Prostate gland (tissue), 2 donors: ENCODE data around the gene DGKB.

Experiments
- CTCF ChIP-seq, 4 experiments: fragments of 200-600 bp in 2 of 4; fragments of 450-650 bp in 2 of 4; sonication (generic) in 2 of 4; IDR thresholded peaks; 1 replicate in 3 of 4; 2 replicates in 1 of 4; pipeline ENCODE4 v1.5.1; 2016 to 2019; ENCODE audit warnings: antibody characterized with exemption in 4 of 4, mild to moderate bottlenecking in 2 of 4, moderate library complexity in 2 of 4
- POLR2A ChIP-seq: fragments of 450-650 bp; IDR thresholded peaks from one replicate; pipeline ENCODE4 v1.6.1; 2016; ENCODE audit warnings: antibody characterized with exemption, mild to moderate bottlenecking
- POLR2AphosphoS5 ChIP-seq: sonication (generic); formaldehyde crosslinking; IDR thresholded peaks from one replicate; pipeline ENCODE4 v1.6.1; 2017; ENCODE audit warnings: antibody characterized with exemption

GRCh38 chr7:14868937-14869336 is 33.6 kb downstream of the DGKB start:
- TF ChIP-seq CTCF (IDR thresholded peaks at IDR 0.05) (no peak), POLR2AphosphoS5 (no peak), POLR2A (no peak)
